Activated CD4-positive, alpha-beta T cell treated with anti-CD3 and anti-CD28 coated beads for 48 hours (primary cell): ENCODE measurements around the gene ICAM5.
"Not testable (repeated sequence)": the region's sequence is repeated elsewhere in the genome, so short reads cannot be mapped to it uniquely, and the experiment has no call there.

ENCODE experiments used
- DNase-seq: peaks from one replicate; pipeline ENCODE4 v3.0.0-alpha.2; 2020

The ICAM5 gene

DNA sequence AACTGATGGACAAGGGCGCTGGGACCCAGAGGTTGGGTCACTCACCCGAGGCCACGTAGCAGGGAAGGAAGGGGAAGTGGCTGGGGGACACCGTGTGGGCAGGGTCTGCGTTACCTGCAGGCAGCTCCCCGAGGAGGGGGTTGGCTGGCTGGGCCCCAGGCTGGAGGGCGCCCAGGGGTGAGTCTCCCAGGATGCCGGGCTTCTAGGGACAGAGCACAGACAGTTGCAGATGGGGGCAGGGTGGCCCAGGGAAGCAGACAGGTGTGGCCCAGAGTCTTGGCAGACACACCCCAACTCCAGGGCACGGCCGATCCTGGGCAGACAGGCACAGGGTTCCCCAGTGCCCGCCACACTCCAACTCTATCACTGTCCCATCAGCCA is 31.7 kb downstream of the ICAM5 start:
- DNase-seq = no peak

DNA sequence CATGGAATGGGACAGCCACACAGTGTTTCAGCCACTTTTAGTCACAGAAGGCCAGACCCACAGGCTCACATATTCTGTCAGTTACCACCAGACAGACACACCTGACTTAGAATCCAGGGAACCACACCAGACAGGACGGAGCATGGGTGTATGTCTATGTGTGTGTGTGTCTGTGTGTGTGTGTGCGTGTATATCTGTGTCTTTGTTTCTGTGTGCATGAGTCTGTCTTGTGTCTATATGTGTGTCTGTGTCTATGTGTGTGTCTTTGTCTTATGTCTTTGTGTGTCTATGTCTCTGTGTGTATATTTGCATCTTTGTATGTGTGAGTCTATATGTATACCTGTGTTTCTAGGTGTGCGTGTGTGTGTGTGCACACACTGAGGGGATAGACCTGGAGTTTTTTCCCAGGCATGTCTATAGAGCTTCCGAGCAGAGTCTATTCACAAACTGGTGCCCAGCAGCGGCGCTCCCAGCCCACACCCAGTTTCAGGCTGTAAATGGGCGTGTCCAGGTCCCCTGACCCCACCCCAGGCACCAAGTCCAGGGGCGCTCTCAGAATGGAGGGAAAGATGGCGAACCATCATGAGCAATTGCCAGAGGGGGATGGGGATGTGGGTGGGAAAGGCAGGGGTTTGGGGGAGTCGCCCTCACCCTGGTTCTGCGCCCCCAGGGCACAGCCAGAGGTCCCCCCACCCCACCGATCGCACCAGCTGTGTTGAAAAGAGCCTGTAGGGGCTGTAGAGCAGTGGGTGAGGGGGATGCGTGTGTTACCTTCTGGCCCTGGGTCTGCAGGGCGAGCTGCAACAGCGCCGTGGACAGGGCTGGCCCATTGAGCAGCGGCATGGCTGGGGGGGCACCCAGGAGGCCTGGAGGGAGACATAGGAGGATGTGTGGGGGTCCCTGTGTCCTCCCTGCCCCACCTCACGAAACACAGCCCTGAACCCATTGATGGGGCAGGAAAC is 32.4 kb downstream of the ICAM5 start:
- no peak for DNase-seq

DNA sequence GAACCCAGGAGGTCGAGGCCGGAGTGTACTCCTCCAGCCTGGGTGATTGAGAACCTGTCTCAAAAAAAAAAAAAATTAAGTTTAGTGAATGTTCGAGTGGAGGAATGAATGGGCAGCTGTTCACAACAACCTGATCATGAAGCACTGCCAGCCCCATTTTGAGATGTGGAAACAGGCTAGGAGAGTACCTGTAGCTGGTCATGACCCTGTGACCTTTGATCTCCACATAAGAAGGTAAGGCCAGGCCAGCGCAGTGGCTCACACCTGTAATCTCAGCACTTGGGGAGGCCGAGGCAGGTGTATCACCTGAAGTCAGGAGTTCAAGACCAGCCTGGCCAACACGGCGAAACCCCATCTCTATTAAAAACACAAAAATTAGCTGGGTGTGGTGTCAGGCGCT is 36.0 kb downstream of the ICAM5 start:
- no peak for DNase-seq

DNA sequence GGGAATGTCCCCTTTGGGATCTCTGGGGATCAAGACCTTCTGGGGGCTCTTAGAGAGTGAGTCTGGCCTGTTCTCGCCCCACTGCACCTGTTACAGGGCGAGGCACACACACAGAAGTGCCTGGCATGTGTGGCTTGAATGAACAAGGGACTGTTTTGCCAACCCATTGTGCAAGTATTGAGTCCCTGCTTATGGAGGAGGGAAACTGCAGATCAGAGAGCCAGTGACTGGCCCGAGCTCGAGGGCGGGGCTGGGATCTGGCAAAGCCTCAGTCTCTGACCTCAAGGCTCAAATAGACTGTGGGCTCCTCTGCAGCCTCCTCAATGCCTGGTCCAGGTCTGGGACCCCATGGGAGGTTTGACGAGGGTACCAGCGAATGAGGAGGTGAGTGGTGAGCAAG is 38.0 kb downstream of the ICAM5 start:
- no peak for DNase-seq

DNA sequence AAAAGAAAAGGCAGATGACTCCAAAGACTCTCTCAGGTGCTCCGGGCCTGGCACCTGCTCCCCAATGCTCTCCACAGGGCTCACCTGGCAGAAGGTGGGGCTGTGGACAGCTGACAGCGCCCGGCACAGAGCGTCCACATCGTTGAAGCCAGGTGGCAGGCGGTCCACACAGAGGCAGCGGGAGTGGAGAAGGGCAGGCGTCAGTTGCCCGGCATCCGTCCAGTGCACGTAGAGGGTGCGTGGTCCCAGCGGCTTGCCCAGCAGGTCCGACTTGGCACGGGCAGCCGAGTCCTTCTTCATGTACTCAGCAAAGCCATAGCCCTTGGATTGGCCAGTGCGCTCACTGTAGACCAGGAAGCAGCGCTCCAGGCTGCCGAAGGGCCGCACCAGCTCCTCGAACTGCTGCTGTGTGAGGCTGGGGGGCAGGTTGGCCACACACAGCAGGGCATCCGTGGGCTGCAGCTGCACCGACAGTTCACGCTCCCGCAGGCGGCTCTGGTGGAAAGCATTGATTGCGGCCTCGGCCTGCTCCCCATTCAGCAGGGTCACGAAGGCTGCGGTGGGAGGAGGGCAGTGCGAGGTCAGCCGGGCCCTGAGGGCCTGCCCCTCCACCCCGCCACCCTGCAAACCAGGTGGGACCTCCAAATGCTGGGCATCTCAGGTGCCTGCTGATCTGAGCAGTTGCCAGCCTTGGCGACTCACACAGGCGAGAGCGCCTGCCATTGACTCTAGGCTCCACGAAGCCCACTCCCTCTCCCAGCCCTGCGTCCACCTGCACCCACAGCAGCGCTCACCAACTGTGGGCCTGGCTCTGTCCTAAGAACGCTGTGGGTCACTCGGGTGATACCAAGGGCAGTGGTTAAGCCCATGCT is 39.0 kb downstream of the ICAM5 start:
- DNase-seq = no peak

DNA sequence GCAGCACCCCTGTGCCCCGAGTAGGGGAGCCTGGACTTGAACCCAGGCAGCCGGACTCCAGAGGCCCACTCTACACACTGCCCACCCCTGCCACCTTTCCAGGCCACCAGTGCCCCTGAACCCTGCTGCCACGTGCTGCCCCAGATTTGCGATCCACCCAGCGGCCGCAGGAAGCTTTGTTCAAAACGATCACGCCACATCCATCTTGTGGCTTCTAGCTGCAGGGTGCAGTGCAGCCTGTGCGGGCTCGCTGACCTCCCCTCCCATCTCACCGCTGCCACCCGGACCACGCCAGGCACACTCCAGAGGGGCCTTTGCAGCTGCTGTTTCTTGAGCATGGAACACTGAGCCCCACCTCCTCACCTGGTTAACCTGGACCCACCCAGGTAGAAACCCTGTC is 39.8 kb downstream of the ICAM5 start:
- no peak for DNase-seq

DNA sequence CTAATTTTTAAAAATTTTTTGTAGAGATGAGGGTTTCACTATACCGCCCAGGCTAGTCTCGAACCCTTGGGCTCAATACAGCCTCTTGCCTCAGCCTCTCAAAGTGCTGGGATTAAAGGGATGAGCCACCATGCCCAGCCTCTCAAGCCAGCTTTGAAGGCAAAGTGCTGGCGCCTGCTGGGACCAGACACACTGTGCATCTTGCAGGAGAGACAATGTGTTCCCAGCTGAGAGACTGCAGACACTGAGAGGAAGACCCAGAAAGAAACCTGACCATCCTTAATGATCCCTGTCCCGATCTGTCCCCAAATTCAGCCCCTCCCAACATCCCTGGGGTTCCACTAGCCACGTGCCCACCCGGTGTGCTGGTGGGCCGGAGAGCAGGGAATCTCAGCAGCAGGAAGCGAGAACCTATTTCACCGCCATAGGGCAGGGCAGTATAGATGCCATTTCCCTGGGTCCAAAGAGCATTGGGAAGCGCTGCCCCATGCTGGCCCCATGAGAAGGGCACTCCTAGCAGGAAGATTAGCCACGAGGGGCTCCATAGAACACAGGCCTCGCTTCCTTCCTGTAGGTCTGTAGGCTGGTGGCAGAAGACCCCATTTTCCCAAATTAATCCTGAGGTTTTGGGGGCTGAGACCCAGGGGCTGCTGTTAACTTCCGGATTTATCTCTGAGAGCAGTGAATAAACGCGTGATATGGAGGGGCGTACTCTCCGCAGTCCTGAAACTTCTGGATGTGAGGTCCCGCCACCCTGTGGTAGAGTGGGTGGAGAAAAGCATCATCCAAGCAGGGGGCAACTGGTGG is 42.6 kb downstream of the ICAM5 start:
- no peak for DNase-seq

DNA sequence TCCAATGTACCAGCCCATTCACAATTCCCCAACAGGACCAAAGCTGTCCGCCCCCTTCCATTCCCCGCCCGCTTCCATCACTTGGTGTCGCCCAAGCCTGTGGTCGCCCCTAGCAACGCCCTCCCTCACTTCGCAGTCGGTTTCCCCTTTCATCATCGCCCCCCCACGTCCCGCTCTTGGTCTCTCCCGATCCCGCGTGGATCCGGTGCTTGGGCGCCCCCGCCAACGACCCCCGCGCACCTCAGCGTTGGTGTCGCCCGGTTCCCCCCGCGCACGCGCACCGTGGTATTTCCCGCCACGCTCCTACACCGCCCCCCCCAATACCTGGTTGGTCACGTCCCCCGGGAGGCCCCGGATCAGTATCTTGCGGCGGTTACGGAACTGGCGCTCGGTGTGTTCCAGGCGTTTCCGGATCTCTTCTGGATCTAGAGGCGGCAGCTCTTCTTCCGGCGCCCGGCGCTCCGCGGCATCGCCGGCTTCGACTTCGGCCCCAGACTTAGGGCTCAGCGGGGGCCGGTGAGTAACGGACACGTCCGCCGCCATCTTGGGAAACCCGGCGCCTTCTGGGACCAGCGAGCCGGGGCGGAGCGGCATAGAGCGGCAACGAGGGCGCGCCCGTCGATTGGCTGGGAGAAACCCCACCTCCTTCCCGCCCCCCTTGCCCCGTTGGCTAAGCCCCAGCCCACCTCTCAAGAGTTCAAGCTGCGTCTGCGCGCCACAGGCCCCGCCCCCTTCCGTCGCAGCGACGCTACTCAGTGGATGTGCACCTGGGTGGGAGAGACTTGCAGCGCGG is 43.4 kb downstream of the ICAM5 start, which contains the start of gene RAVER1:
Gene RAVER1 (minus strand): TSS at position 565 of the 793 bp plus-strand sequence. CDS start 22 bp downstream, at position 543.
- DNase-seq = peak; percentile 99

DNA sequence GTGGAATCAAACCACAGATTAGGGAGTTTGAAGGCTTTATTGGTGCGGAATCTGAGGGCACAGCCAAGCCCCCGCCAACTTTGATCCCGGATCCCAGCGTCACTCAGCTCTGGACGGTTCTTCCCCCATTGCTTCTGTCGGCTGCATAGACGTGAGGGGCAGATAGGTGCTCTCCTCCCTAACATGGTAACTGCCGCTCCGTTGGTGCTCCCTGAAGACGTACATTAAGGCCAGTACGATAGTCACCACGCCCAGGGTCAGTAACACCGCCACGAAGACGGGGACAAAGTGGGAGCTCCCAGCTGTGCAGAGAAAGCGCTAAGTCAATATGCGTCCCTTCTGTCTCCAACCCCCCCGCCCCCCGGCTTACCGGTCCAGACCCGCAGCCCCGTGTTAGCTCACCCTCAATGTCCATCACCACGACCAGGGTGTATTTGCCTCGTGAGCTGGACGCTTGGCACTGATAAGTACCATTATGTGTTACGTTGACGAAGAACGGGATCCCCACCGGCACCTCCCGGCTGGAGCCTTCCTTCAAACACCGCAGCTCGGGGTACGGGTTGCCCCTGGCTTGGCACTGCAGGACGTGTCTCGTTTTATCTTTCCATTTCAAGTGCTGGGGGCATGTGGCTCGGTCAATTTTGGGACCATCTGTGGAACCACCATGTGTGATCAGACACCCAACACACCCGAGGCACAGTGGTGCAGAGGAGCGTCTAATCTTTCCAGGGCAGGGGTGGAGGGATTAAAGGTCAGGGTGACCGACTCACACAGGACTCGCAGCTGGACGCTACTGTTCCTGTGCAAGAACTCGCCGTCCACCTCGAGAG is 44.2 kb downstream of the ICAM5 start:
- no peak for DNase-seq

DNA sequence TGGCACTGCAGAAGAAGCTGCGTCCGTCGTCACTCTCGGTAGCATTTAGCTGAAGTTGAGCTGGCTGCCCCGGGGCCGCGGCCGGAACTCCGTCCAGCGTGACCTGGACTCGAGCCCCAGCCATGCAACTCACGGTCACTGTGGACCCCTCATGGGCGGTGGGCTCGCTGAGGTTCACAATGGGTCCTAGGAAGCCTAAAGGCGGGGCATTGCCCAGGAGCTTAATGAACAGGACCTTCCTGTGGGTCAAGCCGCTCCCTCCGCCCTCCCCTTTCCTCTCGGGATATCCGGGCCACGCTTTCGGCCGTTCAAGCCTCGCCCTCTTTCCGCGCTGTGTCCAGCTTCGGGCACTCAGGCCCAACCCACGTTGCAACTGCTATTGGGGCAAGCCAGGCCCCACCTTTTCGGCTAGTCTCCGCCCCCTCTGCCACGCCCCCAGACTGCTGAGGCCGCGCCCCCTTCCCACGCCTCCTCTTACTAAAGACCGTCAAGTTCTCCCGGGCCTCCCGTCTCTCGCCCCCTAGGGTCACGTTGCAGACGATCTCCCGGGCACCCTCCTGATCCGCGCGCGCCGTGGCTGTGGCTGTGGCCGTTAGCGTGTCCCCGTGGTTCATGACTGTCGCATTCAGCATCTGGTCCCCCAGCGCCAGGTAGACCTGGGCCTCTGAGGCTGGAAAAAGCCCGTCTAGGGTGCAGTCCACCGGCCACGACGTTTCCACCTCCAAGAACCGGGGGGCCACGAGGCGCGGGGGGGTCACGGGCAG is 45.0 kb downstream of the ICAM5 start:
- peak; percentile 82 for DNase-seq

DNA sequence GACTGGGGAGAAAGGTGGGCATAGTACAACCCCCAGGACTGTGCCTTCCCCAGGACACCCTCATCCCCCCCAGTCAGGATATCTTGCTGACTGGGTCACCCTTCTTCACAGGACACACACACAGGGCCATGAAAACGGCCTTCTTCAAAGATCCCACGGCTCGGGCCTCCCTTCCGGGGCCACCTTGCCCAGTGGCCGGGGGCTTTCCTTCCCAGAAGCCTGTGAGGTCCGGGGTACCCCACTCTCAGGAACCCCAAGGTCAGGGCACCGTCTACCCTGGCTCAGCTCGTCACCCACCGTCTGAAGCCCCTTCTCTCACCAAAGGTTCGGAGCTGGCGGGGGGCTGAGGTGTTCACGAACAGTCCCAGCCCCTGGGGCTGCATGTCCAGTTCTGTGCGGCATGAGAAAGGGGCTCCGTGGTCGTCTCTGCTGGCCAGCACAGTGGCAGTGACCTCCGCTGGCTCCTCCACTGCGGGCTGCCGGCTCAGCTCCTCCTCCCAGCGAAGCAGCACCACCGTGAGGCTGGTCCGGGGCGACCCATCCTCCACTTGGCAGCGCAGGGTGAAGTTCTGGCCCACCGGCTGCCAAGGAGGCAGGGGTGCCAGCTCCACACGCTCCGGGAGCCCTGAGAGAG is 45.7 kb downstream of the ICAM5 start:
- no peak for DNase-seq

DNA sequence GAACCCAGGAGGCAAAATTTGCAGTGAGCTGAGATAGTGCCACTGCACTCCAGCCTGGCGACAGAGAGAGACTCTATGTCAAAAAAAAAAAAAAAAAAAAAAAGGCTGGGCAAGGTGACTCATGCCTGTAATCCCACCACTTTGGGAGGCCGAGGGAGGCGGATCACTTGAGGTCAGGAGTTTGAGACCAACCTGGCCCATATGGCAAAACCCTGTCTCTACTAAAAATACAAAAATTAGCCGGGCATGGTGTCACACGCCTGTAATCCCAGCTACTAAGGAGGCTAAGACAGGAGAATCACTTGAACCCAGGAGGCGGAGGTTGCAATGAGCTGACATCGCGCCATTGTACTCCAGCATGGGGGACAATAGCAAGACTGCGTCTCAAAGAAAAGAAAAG is 47.0 kb downstream of the ICAM5 start:
- not testable (repeated sequence) for DNase-seq

DNA sequence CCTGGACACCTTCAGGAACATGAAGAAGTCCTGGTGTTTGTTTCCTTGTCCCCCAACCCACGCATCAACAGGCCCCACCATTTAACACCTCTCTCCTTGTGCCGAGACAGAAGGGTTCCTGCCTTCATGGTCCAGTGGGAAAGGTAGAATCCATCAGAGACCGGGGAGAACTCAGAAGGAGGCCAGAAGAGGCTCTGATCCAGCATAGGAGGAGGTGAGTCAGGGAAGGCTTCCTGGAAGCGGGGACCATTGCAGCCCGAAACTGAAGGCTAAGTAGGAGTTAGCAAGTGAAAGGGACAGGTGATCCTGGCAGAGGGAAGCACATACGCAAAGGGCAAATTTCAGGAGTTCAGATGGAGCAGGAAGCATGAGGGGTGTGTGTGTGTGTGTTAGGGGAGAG is 49.2 kb downstream of the ICAM5 start:
- DNase-seq = peak; percentile 30

DNA sequence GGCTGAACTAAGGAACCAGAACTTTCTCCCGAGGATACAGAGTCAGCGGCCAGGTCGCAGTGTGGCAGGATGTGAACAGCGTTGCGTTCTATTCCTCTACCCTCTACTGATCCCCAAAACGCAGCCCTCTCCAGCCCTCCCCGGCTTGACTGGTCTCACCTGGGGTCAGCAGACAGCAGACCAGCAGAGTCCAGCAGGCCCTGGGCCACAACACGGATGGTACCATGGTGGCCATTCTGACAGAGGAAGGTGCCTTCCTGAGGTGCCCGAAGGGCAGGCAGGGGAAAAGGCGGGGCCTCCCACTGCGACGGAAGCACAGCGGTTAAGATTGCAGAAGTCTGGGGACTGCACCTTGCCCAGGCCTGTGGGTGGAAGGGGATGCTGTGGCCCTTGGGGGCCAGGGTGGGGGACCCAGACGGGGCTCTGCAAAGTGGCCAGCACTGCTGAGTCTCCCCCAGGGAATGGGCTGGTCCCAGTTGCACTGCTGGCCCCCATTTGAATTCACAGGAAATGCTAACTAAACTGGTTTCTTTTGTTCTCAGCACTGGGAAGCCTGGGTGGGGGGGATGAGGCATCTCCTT is 49.7 kb downstream of the ICAM5 start, which contains the start of gene ICAM3:
Gene ICAM3 (minus strand): TSS at position 245 of the 581 bp plus-strand sequence. CDS start 10 bp downstream, at position 235.
- peak; percentile 81 for DNase-seq

DNA sequence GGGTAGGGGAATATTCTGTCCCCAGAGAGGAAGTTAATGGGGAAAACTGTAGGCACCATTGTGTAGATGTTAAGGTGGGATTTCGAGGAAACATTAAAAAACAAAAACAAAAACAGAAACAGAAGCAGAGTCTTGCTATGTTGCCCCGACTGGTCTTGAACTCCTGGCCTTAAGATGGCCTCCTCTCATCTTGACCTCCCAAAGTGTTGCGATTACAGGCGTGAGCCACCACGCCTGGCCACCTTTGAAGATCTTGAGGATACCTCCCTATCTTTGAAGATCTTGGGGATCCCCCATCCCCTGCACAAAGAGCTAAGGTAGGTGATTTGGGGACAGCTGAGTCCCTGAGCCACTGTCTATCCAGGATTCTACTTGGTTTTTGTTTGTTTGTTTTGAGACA is 50.2 kb downstream of the ICAM5 start:
- no peak for DNase-seq

DNA sequence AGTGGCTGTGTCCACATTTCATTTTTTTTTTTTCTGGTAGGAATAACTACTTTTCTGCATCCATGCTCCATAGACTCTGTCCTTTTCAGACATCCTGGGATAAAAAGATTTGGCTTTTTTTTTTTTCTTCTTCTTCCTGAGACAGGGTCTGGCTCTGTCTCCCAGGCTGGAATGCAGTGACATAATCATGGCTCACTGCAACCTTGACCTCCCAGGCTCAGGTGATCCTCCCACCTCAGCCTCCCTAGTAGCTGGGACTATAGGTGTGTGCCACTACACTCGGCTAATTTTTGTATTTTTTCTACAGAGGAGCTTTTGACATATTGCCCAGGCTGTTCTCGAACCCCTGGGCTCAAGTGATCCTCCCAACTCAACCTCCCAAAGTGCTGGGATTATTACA is 53.7 kb downstream of the ICAM5 start:
- no peak for DNase-seq

DNA sequence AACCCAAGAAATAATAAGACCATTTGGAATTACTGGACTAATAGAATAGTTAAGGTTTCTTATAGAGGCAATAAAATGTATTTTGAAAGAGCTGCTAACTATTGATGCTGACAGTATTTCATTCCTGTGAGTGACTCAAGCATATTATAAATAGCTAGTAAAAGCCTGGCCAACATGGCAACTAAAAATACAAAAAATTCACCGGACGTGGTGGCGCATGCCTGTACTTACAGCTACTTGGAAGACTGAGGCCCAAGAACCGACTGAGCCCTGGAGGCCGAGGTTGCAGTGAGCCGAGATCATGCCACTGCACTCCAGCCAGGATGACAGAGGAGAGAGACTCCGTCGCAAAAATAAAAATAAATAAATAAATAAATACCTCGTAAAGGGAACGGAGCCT is 55.0 kb downstream of the ICAM5 start:
- no peak for DNase-seq
